HEK293 (cell line): ENCODE data around the gene MLLT6.

Experiments
- BCL11B ChIP-seq: fragments of 450-650 bp; formaldehyde crosslinking; IDR thresholded peaks from 2 replicates; pipeline ENCODE4 v1.5.1; 2016; ENCODE audit warnings: low read depth, missing biosample characterization, missing genetic modification characterization
- EGR2 ChIP-seq: fragments of 450-650 bp; formaldehyde crosslinking; IDR thresholded peaks from 2 replicates; pipeline ENCODE4 v1.5.1; 2016; ENCODE audit warnings: low read depth, missing biosample characterization, missing genetic modification characterization
- FEZF1 ChIP-seq: fragments of 450-650 bp; formaldehyde crosslinking; IDR thresholded peaks from 2 replicates; pipeline ENCODE4 v1.5.1; 2016; ENCODE audit warnings: missing biosample characterization, missing genetic modification characterization
- GFI1B ChIP-seq: fragments of 450-650 bp; formaldehyde crosslinking; IDR thresholded peaks from 2 replicates; pipeline ENCODE4 v1.5.1; 2016; ENCODE audit warnings: missing biosample characterization, missing genetic modification characterization
- GLIS1 ChIP-seq: fragments of 450-650 bp; formaldehyde crosslinking; IDR thresholded peaks from 2 replicates; pipeline ENCODE4 v1.5.1; 2016; ENCODE audit warnings: missing biosample characterization, missing genetic modification characterization
- HIC1 ChIP-seq: fragments of 450-650 bp; formaldehyde crosslinking; IDR thresholded peaks from 2 replicates; pipeline ENCODE4 v1.5.1; 2016; ENCODE audit warnings: missing biosample characterization, missing genetic modification characterization
- IKZF3 ChIP-seq: fragments of 450-650 bp; IDR thresholded peaks from 2 replicates; pipeline ENCODE4 v1.5.0; 2018; ENCODE audit warnings: missing biosample characterization, mild to moderate bottlenecking, missing genetic modification characterization, moderate library complexity
- KLF1 ChIP-seq: fragments of 450-650 bp; formaldehyde crosslinking; IDR thresholded peaks from 2 replicates; pipeline ENCODE4 v1.5.1; 2016; ENCODE audit warnings: missing biosample characterization, missing genetic modification characterization
- KLF10 ChIP-seq: fragments of 450-650 bp; IDR thresholded peaks from 2 replicates; pipeline ENCODE4 v1.5.1; 2018; ENCODE audit warnings: missing biosample characterization, mild to moderate bottlenecking, missing genetic modification characterization
- PATZ1 ChIP-seq: fragments of 450-650 bp; formaldehyde crosslinking; IDR thresholded peaks from 2 replicates; pipeline ENCODE4 v1.5.1; 2016; ENCODE audit warnings: missing biosample characterization, missing genetic modification characterization
- PRDM4 ChIP-seq: fragments of 450-650 bp; formaldehyde crosslinking; IDR thresholded peaks from 2 replicates; pipeline ENCODE4 v1.5.1; 2017; ENCODE audit warnings: missing biosample characterization, missing genetic modification characterization
- ZBTB1 ChIP-seq: fragments of 450-650 bp; formaldehyde crosslinking; IDR thresholded peaks from 2 replicates; pipeline ENCODE4 v1.5.1; 2016; ENCODE audit warnings: missing biosample characterization, missing genetic modification characterization
- ZBTB7A ChIP-seq: fragments of 450-650 bp; formaldehyde crosslinking; IDR thresholded peaks from 2 replicates; pipeline ENCODE4 v1.5.1; 2016; ENCODE audit warnings: low read depth, missing biosample characterization, missing genetic modification characterization
- ZFP37 ChIP-seq: fragments of 450-650 bp; formaldehyde crosslinking; IDR thresholded peaks from 2 replicates; pipeline ENCODE4 v1.5.1; 2016; ENCODE audit warnings: missing biosample characterization, missing genetic modification characterization
- ZNF169 ChIP-seq: fragments of 450-650 bp; formaldehyde crosslinking; IDR thresholded peaks from 2 replicates; pipeline ENCODE4 v1.5.1; 2016; ENCODE audit warnings: missing biosample characterization, missing genetic modification characterization
- ZNF184 ChIP-seq: fragments of 450-650 bp; IDR thresholded peaks from 2 replicates; pipeline ENCODE4 v1.5.1; 2018; ENCODE audit warnings: missing biosample characterization, mild to moderate bottlenecking, missing genetic modification characterization
- ZNF214 ChIP-seq: fragments of 450-650 bp; formaldehyde crosslinking; IDR thresholded peaks from 2 replicates; pipeline ENCODE4 v1.5.1; 2017; ENCODE audit warnings: missing biosample characterization, mild to moderate bottlenecking, missing genetic modification characterization, borderline replicate concordance
- ZNF23 ChIP-seq: fragments of 450-650 bp; formaldehyde crosslinking; IDR thresholded peaks from 2 replicates; pipeline ENCODE4 v1.5.1; 2016; ENCODE audit warnings: missing biosample characterization, missing genetic modification characterization, borderline replicate concordance
- ZNF280D ChIP-seq: fragments of 450-650 bp; formaldehyde crosslinking; IDR thresholded peaks from 2 replicates; pipeline ENCODE4 v1.5.1; 2016; ENCODE audit warnings: missing biosample characterization, missing genetic modification characterization
- ZNF302 ChIP-seq: fragments of 450-650 bp; formaldehyde crosslinking; IDR thresholded peaks from 2 replicates; pipeline ENCODE4 v1.5.1; 2016; ENCODE audit warnings: missing biosample characterization, missing genetic modification characterization, low read depth
- ZNF391 ChIP-seq: fragments of 450-650 bp; formaldehyde crosslinking; IDR thresholded peaks from 2 replicates; pipeline ENCODE4 v1.5.1; 2016; ENCODE audit warnings: low read depth, missing biosample characterization, missing genetic modification characterization, borderline replicate concordance
- ZNF561 ChIP-seq: fragments of 450-650 bp; IDR thresholded peaks from 2 replicates; pipeline ENCODE4 v1.5.1; 2018; ENCODE audit warnings: missing biosample characterization, missing genetic modification characterization, borderline replicate concordance
- ZNF571 ChIP-seq: fragments of 450-650 bp; formaldehyde crosslinking; IDR thresholded peaks from 2 replicates; pipeline ENCODE4 v1.5.0; 2017; ENCODE audit warnings: missing biosample characterization, missing genetic modification characterization
- ZNF600 ChIP-seq: fragments of 450-650 bp; formaldehyde crosslinking; IDR thresholded peaks from 2 replicates; pipeline ENCODE4 v1.5.1; 2016; ENCODE audit warnings: missing biosample characterization, missing genetic modification characterization
- ZNF621 ChIP-seq: fragments of 450-650 bp; formaldehyde crosslinking; IDR thresholded peaks from 2 replicates; pipeline ENCODE4 v1.5.1; 2017; ENCODE audit warnings: missing biosample characterization, missing genetic modification characterization
- ZNF654 ChIP-seq: fragments of 450-650 bp; formaldehyde crosslinking; IDR thresholded peaks from 2 replicates; pipeline ENCODE4 v1.5.1; 2016; ENCODE audit warnings: low read depth, missing biosample characterization, missing genetic modification characterization
- ZNF701 ChIP-seq: fragments of 450-650 bp; formaldehyde crosslinking; IDR thresholded peaks from 2 replicates; pipeline ENCODE4 v1.5.1; 2016; ENCODE audit warnings: missing biosample characterization, missing genetic modification characterization
- ZNF747 ChIP-seq: fragments of 450-650 bp; formaldehyde crosslinking; IDR thresholded peaks from 2 replicates; pipeline ENCODE4 v1.5.1; 2016; ENCODE audit warnings: missing biosample characterization, missing genetic modification characterization
- ZNF768 ChIP-seq: fragments of 450-650 bp; formaldehyde crosslinking; IDR thresholded peaks from 2 replicates; pipeline ENCODE4 v1.5.1; 2018; ENCODE audit warnings: missing biosample characterization, mild to moderate bottlenecking, missing genetic modification characterization
- ZSCAN16 ChIP-seq: fragments of 450-650 bp; formaldehyde crosslinking; IDR thresholded peaks from 2 replicates; pipeline ENCODE4 v1.5.1; 2016; ENCODE audit warnings: missing biosample characterization, missing genetic modification characterization
- ZSCAN30 ChIP-seq: fragments of 450-650 bp; IDR thresholded peaks from 2 replicates; pipeline ENCODE4 v1.5.1; 2018; ENCODE audit warnings: missing biosample characterization, mild to moderate bottlenecking, missing genetic modification characterization, moderate library complexity
- ZXDB ChIP-seq: fragments of 450-650 bp; formaldehyde crosslinking; IDR thresholded peaks from 2 replicates; pipeline ENCODE4 v1.5.1; 2016; ENCODE audit warnings: missing biosample characterization, missing genetic modification characterization

MLLT6 gene

GRCh38 chr17:38702166-38702915, 2.7 kb upstream of the MLLT6 start (continued):
- TF ChIP-seq ZNF280D (tag by site-specific recombination), result no peak
- no peak for TF ChIP-seq EGR2
- 0 out of 2 replicates have a peak, but pooled peaks have one; percentile 45 for TF ChIP-seq ZNF184 (tag by site-specific recombination)
- peak; percentile 73 for TF ChIP-seq ZFP37
- peak; percentile 49 for TF ChIP-seq BCL11B (tag by site-specific recombination)
- TF ChIP-seq GLIS1, result peak; percentile 39
- peak; percentile 96 for TF ChIP-seq ZBTB1
- peak; percentile 20; the same call in 1 of the 2 replicates for TF ChIP-seq FEZF1
- peak; percentile 99 for TF ChIP-seq HIC1 (tag by site-specific recombination)
- no peak for TF ChIP-seq ZNF701 (tag by site-specific recombination)
- peak; percentile 28; the same call in 1 of the 2 replicates for TF ChIP-seq KLF10 (tag by site-specific recombination)
- peak; percentile 78 for TF ChIP-seq ZXDB (tag by site-specific recombination)
- TF ChIP-seq PRDM4 (tag by site-specific recombination), result peak; percentile 95
- no peak for TF ChIP-seq ZNF621
- TF ChIP-seq ZNF214 (tag by site-specific recombination), result no peak
- peak; percentile 45; the same call in 1 of the 2 replicates for TF ChIP-seq ZSCAN30 (tag by site-specific recombination)
- peak; percentile 43; the same call in 1 of the 2 replicates for TF ChIP-seq ZNF561
- TF ChIP-seq IKZF3, result peak; percentile 99
- TF ChIP-seq ZBTB7A, result peak; percentile 84
- no peak for TF ChIP-seq ZNF768 (tag by site-specific recombination)
- no peak for TF ChIP-seq ZNF654 (tag by site-specific recombination)
- TF ChIP-seq ZNF571 (tag by site-specific recombination), result no peak
- TF ChIP-seq ZNF169 (tag by site-specific recombination), result no peak
- no peak for TF ChIP-seq ZNF302 (tag by site-specific recombination)
- TF ChIP-seq ZNF23 (tag by site-specific recombination), result no peak
- peak; percentile 94 for TF ChIP-seq ZSCAN16 (tag by site-specific recombination)
- TF ChIP-seq KLF1 (tag by site-specific recombination), result peak; percentile 60
- peak; percentile 94 for TF ChIP-seq PATZ1 (tag by site-specific recombination)
- TF ChIP-seq GFI1B (tag by site-specific recombination), result 0 out of 2 replicates have a peak, but pooled peaks have one; percentile 10
- peak; percentile 93; the same call in 1 of the 2 replicates for TF ChIP-seq ZNF391
- peak; percentile 72 for TF ChIP-seq ZNF600 (tag by site-specific recombination)
- TF ChIP-seq ZNF747 (tag by site-specific recombination), result no peak
